Tongue (tissue), 2 donors: Measurements from ENCODE around the gene CHCHD4. TPM values are rescaled to one million over a fixed set of nuclear protein-coding genes. Genes with fewer than 3 reads are reported as not detected.

ENCODE experiments used
- DNase-seq: peaks from one replicate; pipeline ENCODE4 v3.0.0-alpha.2; 2015
- total RNA-seq: library from RNA; depleted of rRNA; stranded (reverse); fragments of >200 nt; gene quantifications from one replicate; pipeline ENCODE4 v1.2.3, GENCODE V29; 2014

The CHCHD4 gene
- total RNA-seq, result 16.1 TPM

GRCh38 chr3:14124615-14125192 is at the start of gene CHCHD4, which contains the start of gene TMEM43:
TSS of gene CHCHD4 (minus strand) at chr3:14124870. CDS start at chr3:14124676, 194 bp downstream.
TSS of gene TMEM43 (plus strand) at chr3:14125052. CDS start at chr3:14125194, 142 bp downstream.
- DNase-seq, result peak; percentile 100

- DNase-seq, result no peak
Measured at GRCh38 chr3:14172496-14172895, 47.8 kb upstream of the CHCHD4 start.

- no peak for DNase-seq
Measured at GRCh38 chr3:14170531-14171159, 46.0 kb upstream of the CHCHD4 start.

GRCh38 chr3:14169871-14170270 is 45.2 kb upstream of the CHCHD4 start:
- DNase-seq, result no peak

- DNase-seq, result no peak
Measured at GRCh38 chr3:14169435-14169834, 44.8 kb upstream of the CHCHD4 start.

- DNase-seq, result no peak
Measured at GRCh38 chr3:14166877-14167603, 42.4 kb upstream of the CHCHD4 start.

- DNase-seq, result no peak
Measured at GRCh38 chr3:14162178-14162577, 37.5 kb upstream of the CHCHD4 start.

- DNase-seq, result no peak
Measured at GRCh38 chr3:14161282-14161681, 36.6 kb upstream of the CHCHD4 start.

GRCh38 chr3:14159426-14159825 is 34.8 kb upstream of the CHCHD4 start:
- no peak for DNase-seq

- no peak for DNase-seq
Measured at GRCh38 chr3:14158370-14158769, 33.7 kb upstream of the CHCHD4 start.

GRCh38 chr3:14157951-14158350 is 33.3 kb upstream of the CHCHD4 start:
- no peak for DNase-seq

- no peak for DNase-seq
Measured at GRCh38 chr3:14156843-14157561, 32.3 kb upstream of the CHCHD4 start.

GRCh38 chr3:14156201-14156600 is 31.5 kb upstream of the CHCHD4 start:
- no peak for DNase-seq

- no peak for DNase-seq
Measured at GRCh38 chr3:14154895-14155440, 30.3 kb upstream of the CHCHD4 start.

- no peak for DNase-seq
Measured at GRCh38 chr3:14154276-14154675, 29.6 kb upstream of the CHCHD4 start.

- no peak for DNase-seq
Measured at GRCh38 chr3:14153663-14154062, 29.0 kb upstream of the CHCHD4 start.

GRCh38 chr3:14152963-14153355 is 28.3 kb upstream of the CHCHD4 start:
- DNase-seq, result no peak

GRCh38 chr3:14152233-14152962 is 27.7 kb upstream of the CHCHD4 start:
- no peak for DNase-seq

GRCh38 chr3:14151471-14152083 is 26.9 kb upstream of the CHCHD4 start:
- DNase-seq, result no peak

GRCh38 chr3:14150491-14151230 is 26.0 kb upstream of the CHCHD4 start:
- no peak for DNase-seq

- DNase-seq, result no peak
Measured at GRCh38 chr3:14150078-14150477, 25.4 kb upstream of the CHCHD4 start.
